HG03103 (cell line): ENCODE results near the gene LAMA2.

Source experiments
- ATAC-seq: cut with Tn5 transposase; IDR thresholded peaks from one replicate; pipeline ENCODE4 v1.9.1; 2021; ENCODE audit warnings: low read depth; ENCODE audit not compliant: unreplicated experiment

LAMA2 gene

GRCh38 chr6:129344379-129344778 is 461.4 kb downstream of the LAMA2 start:
- no peak for ATAC-seq

- no peak for ATAC-seq
Measured at GRCh38 chr6:129345890-129346289, 463.0 kb downstream of the LAMA2 start.

- ATAC-seq: no peak
Measured at GRCh38 chr6:129346964-129347363, 464.0 kb downstream of the LAMA2 start.

- no peak for ATAC-seq
Measured at GRCh38 chr6:129350278-129350677, 467.3 kb downstream of the LAMA2 start.

GRCh38 chr6:129351807-129352206 is 468.9 kb downstream of the LAMA2 start:
- ATAC-seq: no peak

- ATAC-seq: no peak
Measured at GRCh38 chr6:129353067-129353466, 470.1 kb downstream of the LAMA2 start.

- ATAC-seq: no peak
Measured at GRCh38 chr6:129356129-129356528, 473.2 kb downstream of the LAMA2 start.

GRCh38 chr6:129359811-129360681 is 477.1 kb downstream of the LAMA2 start:
- no peak for ATAC-seq

GRCh38 chr6:129360682-129360955 is 477.7 kb downstream of the LAMA2 start:
- ATAC-seq: no peak

GRCh38 chr6:129364037-129364436 is 481.1 kb downstream of the LAMA2 start:
- ATAC-seq: no peak

GRCh38 chr6:129364767-129365166 is 481.8 kb downstream of the LAMA2 start:
- ATAC-seq: no peak

- ATAC-seq: no peak
Measured at GRCh38 chr6:129368076-129368475, 485.1 kb downstream of the LAMA2 start.

GRCh38 chr6:129368970-129369369 is 486.0 kb downstream of the LAMA2 start:
- no peak for ATAC-seq

- ATAC-seq: no peak
Measured at GRCh38 chr6:129369737-129370136, 486.8 kb downstream of the LAMA2 start.

- no peak for ATAC-seq
Measured at GRCh38 chr6:129370268-129370916, 487.5 kb downstream of the LAMA2 start.

GRCh38 chr6:129381885-129382284 is 498.9 kb downstream of the LAMA2 start:
- no peak for ATAC-seq

GRCh38 chr6:129382916-129383315 is 500.0 kb downstream of the LAMA2 start:
- ATAC-seq: no peak

GRCh38 chr6:129385117-129385516 is 502.2 kb downstream of the LAMA2 start:
- no peak for ATAC-seq

GRCh38 chr6:129390900-129391299 is 508.0 kb downstream of the LAMA2 start:
- no peak for ATAC-seq

GRCh38 chr6:129393654-129394053 is 510.7 kb downstream of the LAMA2 start:
- ATAC-seq: peak; percentile 83

GRCh38 chr6:129398764-129399163 is 515.8 kb downstream of the LAMA2 start:
- ATAC-seq: no peak

- no peak for ATAC-seq
Measured at GRCh38 chr6:129402244-129402643, 519.3 kb downstream of the LAMA2 start.
